B cell (primary cell): ENCODE data around the gene MGST1.

ENCODE experiments used
- EZH2 ChIP-seq: IDR thresholded peaks from 2 replicates; pipeline ENCODE4 v1.6.1; 2012; ENCODE audit warnings: borderline replicate concordance, low read depth, mild to moderate bottlenecking, moderate library complexity, low read length; ENCODE audit not compliant: insufficient read depth, poor library complexity, severe bottlenecking
- TF ChIP-seq, protein P1 (sequence below): fragments of 200-600 bp; IDR thresholded peaks from one replicate; pipeline ENCODE4 v1.8.0; 2022; ENCODE audit warnings: antibody characterized with exemption, mild to moderate bottlenecking

GRCh38 chr12:16385782-16386646 is 38.6 kb downstream of the MGST1 start:
- TF ChIP-seq, protein P1, sequence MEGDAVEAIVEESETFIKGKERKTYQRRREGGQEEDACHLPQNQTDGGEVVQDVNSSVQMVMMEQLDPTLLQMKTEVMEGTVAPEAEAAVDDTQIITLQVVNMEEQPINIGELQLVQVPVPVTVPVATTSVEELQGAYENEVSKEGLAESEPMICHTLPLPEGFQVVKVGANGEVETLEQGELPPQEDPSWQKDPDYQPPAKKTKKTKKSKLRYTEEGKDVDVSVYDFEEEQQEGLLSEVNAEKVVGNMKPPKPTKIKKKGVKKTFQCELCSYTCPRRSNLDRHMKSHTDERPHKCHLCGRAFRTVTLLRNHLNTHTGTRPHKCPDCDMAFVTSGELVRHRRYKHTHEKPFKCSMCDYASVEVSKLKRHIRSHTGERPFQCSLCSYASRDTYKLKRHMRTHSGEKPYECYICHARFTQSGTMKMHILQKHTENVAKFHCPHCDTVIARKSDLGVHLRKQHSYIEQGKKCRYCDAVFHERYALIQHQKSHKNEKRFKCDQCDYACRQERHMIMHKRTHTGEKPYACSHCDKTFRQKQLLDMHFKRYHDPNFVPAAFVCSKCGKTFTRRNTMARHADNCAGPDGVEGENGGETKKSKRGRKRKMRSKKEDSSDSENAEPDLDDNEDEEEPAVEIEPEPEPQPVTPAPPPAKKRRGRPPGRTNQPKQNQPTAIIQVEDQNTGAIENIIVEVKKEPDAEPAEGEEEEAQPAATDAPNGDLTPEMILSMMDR: no peak
- no peak for TF ChIP-seq EZH2
